GM21529 (cell line): ENCODE data around the gene XK.
"Not testable (repeated sequence)": the region's sequence is repeated elsewhere in the genome, so short reads cannot be mapped to it uniquely, and the experiment has no call there.

ENCODE experiments used
- ATAC-seq: cut with Tn5 transposase; IDR thresholded peaks from one replicate; pipeline ENCODE4 v1.9.1; 2021; ENCODE audit not compliant: unreplicated experiment

XK gene

GRCh38 chrX:37685381-37686359 is at the start of gene XK:
TSS of gene XK (plus strand) at chrX:37685791. CDS start at chrX:37685962, 171 bp downstream.
- peak; percentile 63 for ATAC-seq

GRCh38 chrX:37638047-37638446 is 47.5 kb upstream of the XK start:
- ATAC-seq = no peak

GRCh38 chrX:37640142-37640541 is 45.4 kb upstream of the XK start:
- no peak for ATAC-seq

- ATAC-seq = no peak
Observed at GRCh38 chrX:37641859-37642258, 43.7 kb upstream of the XK start.

- ATAC-seq = no peak
Observed at GRCh38 chrX:37644381-37645305, 40.9 kb upstream of the XK start.

- ATAC-seq = no peak
Observed at GRCh38 chrX:37646254-37646653, 39.3 kb upstream of the XK start.

GRCh38 chrX:37650879-37651278 is 34.7 kb upstream of the XK start:
- not testable (repeated sequence) for ATAC-seq

GRCh38 chrX:37651921-37652452 is 33.6 kb upstream of the XK start:
- no peak for ATAC-seq

- ATAC-seq = no peak
Observed at GRCh38 chrX:37652589-37653231, 32.9 kb upstream of the XK start.

GRCh38 chrX:37653397-37654085 is 32.0 kb upstream of the XK start:
- no peak for ATAC-seq

GRCh38 chrX:37658343-37659030 is 27.1 kb upstream of the XK start:
- no peak for ATAC-seq

- ATAC-seq = no peak
Observed at GRCh38 chrX:37659047-37659446, 26.5 kb upstream of the XK start.

- ATAC-seq = no peak
Observed at GRCh38 chrX:37662181-37662580, 23.4 kb upstream of the XK start.

- no peak for ATAC-seq
Observed at GRCh38 chrX:37666516-37666915, 19.1 kb upstream of the XK start.

- no peak for ATAC-seq
Observed at GRCh38 chrX:37667141-37667540, 18.4 kb upstream of the XK start.

- ATAC-seq = no peak
Observed at GRCh38 chrX:37672563-37672962, 13.0 kb upstream of the XK start.

- no peak for ATAC-seq
Observed at GRCh38 chrX:37676811-37677210, 8.8 kb upstream of the XK start.

GRCh38 chrX:37677243-37677642 is 8.3 kb upstream of the XK start:
- no peak for ATAC-seq

GRCh38 chrX:37677765-37678164 is 7.8 kb upstream of the XK start:
- peak; percentile 92 for ATAC-seq

- ATAC-seq = no peak
Observed at GRCh38 chrX:37678574-37678973, 7.0 kb upstream of the XK start.
